NB4 (cell line): ENCODE measurements around the gene SMYD3.

Experiments used
- TF ChIP-seq, protein P1 (sequence below): IDR thresholded peaks from one replicate; pipeline ENCODE4 v1.5.1; 2012; ENCODE audit warnings: low read depth, low read length
- TF ChIP-seq, protein P2 (sequence below): IDR thresholded peaks from 2 replicates; pipeline ENCODE4 v1.6.1; 2011; ENCODE audit warnings: low read depth, low read length

DNA sequence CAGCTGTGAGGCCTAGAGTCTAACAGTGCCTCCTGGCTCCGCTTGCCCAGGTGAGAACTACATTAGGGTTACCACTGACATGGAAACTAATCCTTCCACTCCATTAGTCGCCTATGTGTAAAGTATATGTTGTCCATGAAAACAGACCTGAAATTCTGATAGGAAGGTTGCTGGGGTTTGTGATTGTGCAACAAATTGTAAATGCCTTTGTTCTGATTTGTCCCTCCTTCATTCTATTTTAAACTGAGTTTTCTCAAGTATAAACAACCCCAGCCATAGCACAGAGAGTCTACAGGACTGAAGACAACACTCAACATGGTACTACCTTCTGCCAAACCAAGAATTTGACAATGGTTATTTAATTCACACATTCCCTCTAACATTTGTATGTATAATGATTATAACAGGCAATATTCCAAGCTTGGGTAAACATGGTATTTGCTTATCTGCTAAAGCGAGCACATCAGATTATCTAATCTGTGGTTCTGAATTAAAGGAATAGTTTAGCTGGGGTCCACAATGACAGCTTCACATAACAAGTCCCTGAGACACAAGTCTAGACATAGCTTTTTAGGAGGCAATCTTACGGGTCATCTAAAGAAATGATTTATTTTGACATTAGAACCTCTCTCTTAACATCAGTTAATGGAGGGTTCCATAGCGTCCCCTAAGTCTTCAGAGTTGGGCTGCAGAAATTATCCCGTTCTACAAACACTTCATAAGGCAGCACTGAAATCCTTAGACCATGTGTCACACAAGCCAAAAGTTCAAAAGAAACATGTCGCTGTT lies 633.0 kb downstream of the SMYD3 start:
- TF ChIP-seq, protein P1, sequence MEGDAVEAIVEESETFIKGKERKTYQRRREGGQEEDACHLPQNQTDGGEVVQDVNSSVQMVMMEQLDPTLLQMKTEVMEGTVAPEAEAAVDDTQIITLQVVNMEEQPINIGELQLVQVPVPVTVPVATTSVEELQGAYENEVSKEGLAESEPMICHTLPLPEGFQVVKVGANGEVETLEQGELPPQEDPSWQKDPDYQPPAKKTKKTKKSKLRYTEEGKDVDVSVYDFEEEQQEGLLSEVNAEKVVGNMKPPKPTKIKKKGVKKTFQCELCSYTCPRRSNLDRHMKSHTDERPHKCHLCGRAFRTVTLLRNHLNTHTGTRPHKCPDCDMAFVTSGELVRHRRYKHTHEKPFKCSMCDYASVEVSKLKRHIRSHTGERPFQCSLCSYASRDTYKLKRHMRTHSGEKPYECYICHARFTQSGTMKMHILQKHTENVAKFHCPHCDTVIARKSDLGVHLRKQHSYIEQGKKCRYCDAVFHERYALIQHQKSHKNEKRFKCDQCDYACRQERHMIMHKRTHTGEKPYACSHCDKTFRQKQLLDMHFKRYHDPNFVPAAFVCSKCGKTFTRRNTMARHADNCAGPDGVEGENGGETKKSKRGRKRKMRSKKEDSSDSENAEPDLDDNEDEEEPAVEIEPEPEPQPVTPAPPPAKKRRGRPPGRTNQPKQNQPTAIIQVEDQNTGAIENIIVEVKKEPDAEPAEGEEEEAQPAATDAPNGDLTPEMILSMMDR, result no peak
- TF ChIP-seq, protein P2, sequence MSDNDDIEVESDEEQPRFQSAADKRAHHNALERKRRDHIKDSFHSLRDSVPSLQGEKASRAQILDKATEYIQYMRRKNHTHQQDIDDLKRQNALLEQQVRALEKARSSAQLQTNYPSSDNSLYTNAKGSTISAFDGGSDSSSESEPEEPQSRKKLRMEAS, result no peak
